Measurements from ENCODE around the gene SERINC3.
"Not testable (repeated sequence)": the region's sequence is repeated elsewhere in the genome, so short reads cannot be mapped to it uniquely, and the experiment has no call there.

SERINC3 gene

DNA sequence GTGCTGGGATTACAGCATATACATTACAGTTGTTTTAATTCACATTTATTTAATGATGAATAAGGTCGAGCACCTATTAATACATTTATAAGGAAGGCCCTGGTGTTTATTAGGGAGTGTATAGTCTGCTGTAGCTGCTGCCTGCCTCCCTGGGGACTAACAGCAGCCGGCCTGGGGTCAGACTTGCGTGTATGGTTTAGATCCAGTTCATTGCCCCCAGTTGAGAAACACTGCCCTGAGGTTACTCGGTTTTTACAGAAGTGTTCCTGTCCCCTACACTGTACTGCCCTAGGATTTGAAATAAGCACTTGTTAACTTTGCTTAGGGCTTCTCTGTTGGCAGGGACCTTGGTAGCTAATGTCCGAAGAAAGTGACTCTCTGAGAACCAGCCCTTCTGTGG lies 42.2 kb downstream of the SERINC3 start:
- no peak overlapping the region for H3K27ac Mint-ChIP-seq
- peaks cover 36% of the 10 kb centered on the region for H3K36me3 Mint-ChIP-seq (ENCODE audit: insufficient read depth)
- no peak for ATAC-seq (replicated peaks)
- H3K9me3 Mint-ChIP-seq: no peaks in the 10 kb centered on the region
- no peak for DNase-seq
- H3K27me3 Mint-ChIP-seq: no peaks in the 10 kb centered on the region
- H3K4me1 Mint-ChIP-seq (ENCODE audit: low read depth in 2 of 2): peaks cover 21 to 25% of the 10 kb centered on the region in 2 donors
- no peak overlapping the region for H3K4me3 Mint-ChIP-seq

DNA sequence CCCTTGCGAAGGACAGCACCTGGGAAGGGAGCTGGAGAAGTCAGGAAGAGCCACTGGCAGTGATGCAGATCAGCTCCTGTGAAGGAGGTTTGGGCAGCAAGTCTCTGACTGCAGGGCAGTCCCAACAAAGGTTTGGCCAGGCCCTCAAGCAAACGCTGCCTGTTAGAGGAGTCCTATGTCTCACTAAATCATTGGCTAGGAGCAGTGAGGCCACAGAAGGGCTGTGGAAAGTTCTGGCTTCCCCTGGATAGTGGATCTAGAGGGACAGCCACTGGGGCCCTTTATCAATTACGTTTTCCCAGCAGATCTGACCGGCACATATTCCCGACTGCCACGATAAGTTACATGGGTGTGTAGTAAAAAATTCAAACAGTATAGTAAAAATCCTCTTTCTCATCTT lies 43.7 kb downstream of the SERINC3 start:
- Mint-ChIP-seq H3K27ac (peak overlapping the region; percentile 35 to 58), H3K27me3 (no peaks in the 10 kb centered on the region), H3K4me1 (ENCODE audit: low read depth in 2 of 2) (peaks cover 21 to 25% of the 10 kb centered on the region in 2 donors), H3K36me3 (ENCODE audit: insufficient read depth) (peaks cover 30% of the 10 kb centered on the region), H3K4me3 (no peak overlapping the region), H3K9me3 (no peaks in the 10 kb centered on the region)
- ATAC-seq (replicated peaks) (no peak), DNase-seq (no peak)

DNA sequence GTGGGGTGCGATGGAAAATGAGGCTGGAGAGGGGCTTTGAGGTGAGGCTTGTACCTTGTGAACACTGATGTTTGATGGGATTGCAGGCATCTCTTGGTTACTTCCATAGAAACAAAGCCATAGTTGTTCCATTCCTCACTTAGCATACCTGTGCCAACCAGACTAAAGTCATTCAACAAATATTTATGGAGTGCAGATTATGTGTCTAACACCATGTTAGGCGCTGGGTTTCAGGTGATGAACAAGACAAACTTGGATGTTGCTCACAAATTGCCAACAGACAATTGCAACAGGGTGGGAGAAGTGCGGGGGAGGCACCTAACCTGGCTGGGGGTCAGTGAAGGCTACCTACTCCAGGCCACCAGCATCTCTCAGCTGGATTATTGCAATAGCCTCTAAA lies 44.7 kb downstream of the SERINC3 start:
- DNase-seq: no peak
- Mint-ChIP-seq H3K27ac (peak overlapping the region; percentile 98 to 99), H3K4me3 (peak overlapping the region in 1 of 2 donors; percentile 95)

DNA sequence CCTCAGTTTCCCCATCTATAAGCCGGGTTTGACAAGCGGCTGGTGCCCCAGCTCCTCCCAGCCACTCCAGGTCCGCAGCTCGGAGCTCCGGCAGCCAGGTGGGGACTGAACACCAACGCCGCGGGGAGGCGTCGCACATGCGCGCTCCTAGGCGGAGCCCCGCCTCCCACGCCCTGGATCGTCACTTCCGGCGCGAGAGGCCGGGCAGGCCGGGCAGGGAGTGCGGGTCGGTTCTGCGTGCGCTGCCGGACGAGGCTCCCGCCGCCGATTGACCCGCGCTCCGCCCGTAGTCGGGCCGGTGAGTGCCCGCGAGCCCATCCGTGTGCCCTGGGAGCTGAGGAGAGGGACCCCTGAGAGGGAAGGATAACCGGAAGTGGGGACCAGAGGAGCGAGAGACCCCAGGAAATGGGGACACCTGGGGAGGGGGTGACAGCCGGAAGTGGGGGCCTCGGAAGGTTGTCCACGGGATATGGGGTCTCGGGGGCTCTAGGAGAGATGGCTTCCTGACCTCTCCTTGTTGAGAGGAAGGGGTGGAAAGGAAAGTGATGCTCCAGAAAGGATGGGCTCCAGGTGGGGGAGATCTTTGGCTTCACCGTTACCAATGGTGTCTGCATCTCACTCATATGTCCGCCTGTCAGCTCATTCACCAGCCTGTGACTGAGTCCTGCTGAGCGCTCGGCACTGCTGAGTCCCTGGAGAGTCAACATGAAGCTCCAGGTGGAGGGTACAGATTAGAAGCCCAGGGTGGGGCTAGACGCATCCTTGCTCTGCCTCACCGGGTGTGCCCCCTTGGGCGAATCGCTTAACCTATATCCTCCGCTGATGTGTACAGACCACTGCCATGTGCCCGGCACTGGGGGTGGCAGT lies 45.9 kb downstream of the SERINC3 start, which contains the start of gene TTPAL:
TSS of gene TTPAL (plus strand) at position 181 of the 867 bp plus-strand sequence. CDS start 4,126 bp downstream, outside the sequence.
- no peaks in the 10 kb centered on the region for H3K9me3 Mint-ChIP-seq
- H3K4me1 Mint-ChIP-seq (ENCODE audit: low read depth in 2 of 2): peaks cover 21 to 25% of the 10 kb centered on the region in 2 donors
- ATAC-seq (replicated peaks): peak; percentile 98
- H3K27me3 Mint-ChIP-seq: peaks cover 0 to 2% of the 10 kb centered on the region in 2 donors
- H3K4me3 Mint-ChIP-seq: peak within 1 kb of the TSS; percentile 95
- peak; percentile 83 to 88 (median 86) for DNase-seq
- peaks cover 19% of the 10 kb centered on the region for H3K36me3 Mint-ChIP-seq (ENCODE audit: insufficient read depth)
- peak within 1 kb of the TSS; percentile 98 to 99 for H3K27ac Mint-ChIP-seq

More for the DNA sequence above, 44.7 kb downstream of the SERINC3 start:
- Mint-ChIP-seq H3K27me3 (no peaks in the 10 kb centered on the region), H3K36me3 (ENCODE audit: insufficient read depth) (peaks cover 26% of the 10 kb centered on the region), H3K9me3 (no peaks in the 10 kb centered on the region), H3K4me1 (ENCODE audit: low read depth in 2 of 2) (peaks cover 21 to 25% of the 10 kb centered on the region in 2 donors)
- ATAC-seq (replicated peaks): no peak

DNA sequence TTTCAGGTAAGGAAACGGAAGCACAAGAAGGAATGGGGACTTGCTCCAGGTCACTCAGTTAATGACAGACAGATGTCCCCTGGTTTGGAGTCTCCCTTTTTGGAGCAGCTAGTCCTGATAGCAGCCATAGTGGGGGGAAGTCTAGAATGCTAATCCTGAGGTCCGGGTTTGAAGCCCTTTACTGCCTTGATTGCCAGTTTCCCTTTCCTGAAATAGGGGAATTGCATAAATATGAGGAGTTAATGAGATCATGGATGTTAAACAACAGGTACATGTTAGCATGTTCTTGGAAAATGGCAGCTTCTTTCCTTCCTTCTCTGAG lies 46.5 kb downstream of the SERINC3 start:
- Mint-ChIP-seq H3K27ac (peak overlapping the region; percentile 98 to 99), H3K4me1 (ENCODE audit: low read depth in 2 of 2) (peaks cover 21 to 23% of the 10 kb centered on the region in 2 donors), H3K36me3 (ENCODE audit: insufficient read depth) (peaks cover 16% of the 10 kb centered on the region), H3K27me3 (peaks cover 0 to 8% of the 10 kb centered on the region in 2 donors), H3K4me3 (peak overlapping the region; percentile 95), H3K9me3 (no peaks in the 10 kb centered on the region)
- DNase-seq: no peak
- ATAC-seq (replicated peaks): no peak

DNA sequence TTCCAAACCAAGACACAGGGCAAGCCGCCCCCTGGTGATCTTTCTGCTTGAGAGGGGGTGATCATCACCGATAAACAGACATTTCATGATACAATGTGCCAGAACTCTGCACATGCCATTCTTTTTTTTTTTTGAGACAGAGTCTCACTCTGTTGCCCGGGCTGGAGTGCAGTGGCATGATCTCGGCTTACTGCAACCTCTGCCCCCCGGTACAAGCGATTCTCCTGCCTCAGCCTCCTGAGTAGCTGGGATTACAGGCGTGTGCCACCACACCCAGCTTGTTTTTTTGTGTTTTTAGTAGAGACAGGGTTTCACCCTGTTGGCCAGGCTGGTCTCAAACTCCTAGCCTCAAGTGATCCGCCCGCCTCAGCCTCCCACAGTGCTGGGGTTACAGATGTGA lies 49.6 kb downstream of the SERINC3 start:
- peaks cover 18 to 21% of the 10 kb centered on the region in 2 donors for H3K4me1 Mint-ChIP-seq (ENCODE audit: low read depth in 2 of 2)
- peaks cover 8 to 19% of the 10 kb centered on the region in 2 donors for H3K27me3 Mint-ChIP-seq
- ATAC-seq (replicated peaks); H3K9me3 Mint-ChIP-seq; H3K36me3 Mint-ChIP-seq (ENCODE audit: insufficient read depth); H3K27ac Mint-ChIP-seq; DNase-seq; H3K4me3 Mint-ChIP-seq: not testable (repeated sequence)

DNA sequence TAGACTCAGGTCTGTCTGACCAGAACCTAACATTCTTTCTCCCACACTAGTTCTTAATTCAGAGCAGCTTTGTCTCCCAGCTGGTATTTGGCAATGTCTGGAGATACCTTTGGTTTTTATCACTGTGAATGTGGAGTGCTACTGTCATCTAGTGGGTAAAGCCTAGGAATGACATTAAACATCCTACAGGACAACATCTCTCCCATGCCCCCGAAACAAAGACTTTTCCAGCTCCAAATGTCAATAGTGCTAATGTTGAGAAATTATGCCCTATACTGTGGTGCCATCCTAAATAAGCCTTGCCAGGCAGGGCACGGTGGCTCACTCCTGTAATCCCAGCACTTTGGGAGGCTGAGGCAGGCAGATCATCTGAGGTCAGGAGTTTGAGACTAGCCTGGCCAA lies 50.4 kb downstream of the SERINC3 start:
- H3K4me3 Mint-ChIP-seq: no peak overlapping the region

DNA sequence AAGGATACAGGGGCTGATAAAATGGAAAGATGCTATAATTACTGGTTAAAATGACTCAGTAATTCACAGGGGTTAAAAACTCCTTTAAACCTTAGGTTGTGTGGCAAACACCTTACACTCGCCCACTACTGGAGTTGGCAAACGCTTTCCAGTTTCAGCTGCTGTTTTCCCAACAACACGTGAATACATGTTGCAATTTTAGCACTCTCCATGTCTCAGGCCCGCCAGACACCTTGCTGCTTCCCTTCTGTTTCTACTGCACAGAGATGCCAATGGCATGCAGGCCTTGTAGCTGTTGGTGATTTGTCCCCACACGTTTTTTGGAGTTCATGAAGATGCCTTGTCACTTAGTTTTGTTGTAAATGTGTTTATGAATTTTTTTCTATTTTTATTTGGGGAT lies 51.5 kb downstream of the SERINC3 start:
- Mint-ChIP-seq H3K27me3 (peaks cover 8 to 32% of the 10 kb centered on the region in 2 donors), H3K36me3 (ENCODE audit: insufficient read depth) (no peaks in the 10 kb centered on the region)
- no peak for DNase-seq

More for the DNA sequence above, 50.4 kb downstream of the SERINC3 start:
- Mint-ChIP-seq H3K4me1 (ENCODE audit: low read depth in 2 of 2) (peaks cover 13 to 14% of the 10 kb centered on the region in 2 donors), H3K36me3 (ENCODE audit: insufficient read depth) (peaks cover 9% of the 10 kb centered on the region), H3K9me3 (no peaks in the 10 kb centered on the region), H3K27ac (no peak overlapping the region), H3K27me3 (peaks cover 8 to 27% of the 10 kb centered on the region in 2 donors)
- DNase-seq (no peak), ATAC-seq (replicated peaks) (no peak)

DNA sequence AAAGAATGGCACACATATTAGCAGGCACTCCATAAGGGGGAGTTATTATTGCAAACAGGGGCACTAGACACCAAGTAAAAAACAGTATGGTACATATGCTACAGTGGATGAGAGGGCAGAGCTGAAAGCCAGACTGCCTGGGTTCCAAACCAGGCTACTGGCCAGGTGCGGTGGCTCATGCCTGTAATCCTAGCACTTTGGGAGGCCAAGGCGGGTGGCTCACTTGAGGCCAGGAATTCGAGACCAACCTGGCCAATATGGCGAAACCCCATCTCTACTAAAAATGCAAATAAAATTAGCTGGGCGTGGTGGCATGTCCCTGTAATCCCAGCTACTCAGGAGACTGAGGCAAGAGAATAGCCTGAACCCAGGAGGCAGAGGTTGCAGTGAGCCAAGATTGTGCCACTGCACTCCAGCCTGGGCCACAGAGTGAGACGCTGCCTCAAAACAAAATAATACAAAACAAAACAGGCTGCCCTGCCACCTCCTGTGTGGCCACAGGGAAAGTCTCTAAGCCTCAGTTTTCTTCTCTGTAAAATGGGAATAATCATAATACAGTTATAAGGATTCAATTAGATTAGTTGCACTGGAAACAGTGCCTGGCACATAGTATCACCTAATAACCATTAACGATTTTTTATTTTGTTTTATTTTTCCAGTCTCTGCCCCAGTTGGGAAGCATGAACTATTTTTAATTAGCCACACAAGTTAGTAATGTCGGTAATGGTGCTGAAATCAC lies 53.7 kb downstream of the SERINC3 start:
- H3K27ac Mint-ChIP-seq: no peak overlapping the region
- H3K4me3 Mint-ChIP-seq: no peak overlapping the region
- H3K27me3 Mint-ChIP-seq: peaks cover 8 to 37% of the 10 kb centered on the region in 2 donors
- H3K36me3 Mint-ChIP-seq (ENCODE audit: insufficient read depth): no peaks in the 10 kb centered on the region
- no peaks in the 10 kb centered on the region for H3K9me3 Mint-ChIP-seq
- no peak for DNase-seq
- no peak for ATAC-seq (replicated peaks)
- H3K4me1 Mint-ChIP-seq (ENCODE audit: low read depth in 2 of 2): no peaks in the 10 kb centered on the region

More for the DNA sequence above, 51.5 kb downstream of the SERINC3 start:
- ATAC-seq (replicated peaks): no peak
- Mint-ChIP-seq H3K9me3 (no peaks in the 10 kb centered on the region), H3K4me1 (ENCODE audit: low read depth in 2 of 2) (peaks cover 5% of the 10 kb centered on the region in 2 donors), H3K27ac (no peak overlapping the region), H3K4me3 (no peak overlapping the region)

DNA sequence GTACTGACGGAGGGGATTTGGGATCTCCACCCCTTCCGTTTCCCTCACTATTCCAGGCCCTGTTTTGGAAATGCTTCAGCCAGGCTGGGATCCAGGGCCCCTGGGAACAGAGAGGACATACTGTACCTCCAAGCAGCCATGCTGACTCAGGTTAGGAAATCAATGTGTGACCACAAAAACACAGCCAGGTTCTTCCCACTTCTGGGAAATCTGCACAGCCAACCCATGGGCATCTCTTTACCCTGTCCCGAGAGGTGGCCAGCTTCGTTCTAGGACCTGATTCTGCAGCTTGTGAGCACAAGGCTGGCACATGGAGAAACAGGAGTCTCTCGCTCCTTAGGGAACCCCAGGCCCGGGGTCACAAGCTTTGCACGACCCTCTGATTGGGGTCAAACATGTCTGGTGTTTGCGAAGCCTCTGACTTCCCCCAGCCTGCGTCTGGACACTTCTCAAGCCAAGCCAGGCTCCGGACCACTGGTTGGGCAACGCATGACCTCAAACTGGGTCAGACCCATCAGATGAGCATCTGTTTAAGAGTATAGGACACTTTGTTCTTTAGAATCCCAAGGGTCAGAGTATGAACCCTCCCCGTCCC lies 54.5 kb downstream of the SERINC3 start:
- Mint-ChIP-seq H3K36me3 (ENCODE audit: insufficient read depth) (no peaks in the 10 kb centered on the region), H3K9me3 (no peaks in the 10 kb centered on the region), H3K27me3 (peaks cover 8 to 40% of the 10 kb centered on the region in 2 donors), H3K27ac (no peak overlapping the region), H3K4me1 (ENCODE audit: low read depth in 2 of 2) (no peaks in the 10 kb centered on the region), H3K4me3 (no peak overlapping the region)
- ATAC-seq (replicated peaks): no peak
- DNase-seq: no peak

DNA sequence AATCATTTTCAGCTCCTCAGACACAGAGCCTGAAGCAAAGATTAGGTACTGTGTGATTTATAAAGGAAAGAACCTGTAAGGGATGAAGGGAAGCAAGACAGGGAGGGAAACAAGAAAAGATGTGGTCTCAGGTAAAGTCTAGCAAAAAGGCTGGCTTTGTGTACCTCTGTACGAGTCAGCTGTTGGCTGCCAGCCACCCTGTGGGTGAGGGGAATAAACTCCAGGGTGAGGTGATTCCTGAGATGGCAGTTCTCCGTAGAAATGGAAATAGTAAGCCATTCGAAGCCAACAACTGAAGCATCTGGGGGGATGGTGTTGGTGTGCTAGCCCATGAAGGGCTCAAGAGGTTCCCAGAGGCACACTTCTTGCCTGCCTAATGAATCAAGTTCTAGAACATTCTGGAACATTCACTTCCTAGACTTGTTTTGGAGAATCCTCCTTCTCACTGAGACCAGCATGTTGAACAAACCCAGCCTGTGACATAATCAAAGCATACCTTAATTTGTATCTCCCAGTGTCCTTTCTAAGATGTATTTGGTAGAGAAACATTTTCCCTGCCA lies 56.8 kb downstream of the SERINC3 start:
- Mint-ChIP-seq H3K9me3 (no peaks in the 10 kb centered on the region), H3K27me3 (peaks cover 8 to 30% of the 10 kb centered on the region in 2 donors), H3K27ac (no peak overlapping the region), H3K4me1 (ENCODE audit: low read depth in 2 of 2) (no peaks in the 10 kb centered on the region), H3K36me3 (ENCODE audit: insufficient read depth) (no peaks in the 10 kb centered on the region), H3K4me3 (no peak overlapping the region)
- ATAC-seq (replicated peaks) (no peak), DNase-seq (no peak)

DNA sequence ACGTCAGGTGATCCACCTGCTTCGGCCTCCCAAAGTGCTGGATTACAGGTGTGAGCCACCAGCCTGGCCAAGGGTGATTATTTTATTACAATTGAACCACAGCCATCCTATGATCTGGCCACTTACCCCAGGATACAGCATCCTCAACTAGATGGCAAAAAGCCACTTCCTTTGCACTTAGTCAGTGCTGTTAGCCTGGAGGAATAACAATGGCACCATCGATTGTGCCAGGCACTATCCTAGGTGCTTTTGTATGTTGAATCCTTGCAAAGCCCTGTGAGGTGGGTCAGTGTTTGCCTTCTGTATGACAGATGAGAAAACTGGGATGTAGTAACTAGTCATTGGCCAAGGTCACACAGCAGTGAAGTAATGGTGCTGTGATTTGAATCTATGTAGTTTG lies 57.4 kb downstream of the SERINC3 start:
- H3K9me3 Mint-ChIP-seq: no peaks in the 10 kb centered on the region
- H3K27me3 Mint-ChIP-seq: peaks cover 8 to 30% of the 10 kb centered on the region in 2 donors
- no peaks in the 10 kb centered on the region for H3K4me1 Mint-ChIP-seq (ENCODE audit: low read depth in 2 of 2)
- no peak for ATAC-seq (replicated peaks)
- no peak overlapping the region for H3K4me3 Mint-ChIP-seq
- H3K36me3 Mint-ChIP-seq (ENCODE audit: insufficient read depth): no peaks in the 10 kb centered on the region
- no peak for DNase-seq
- H3K27ac Mint-ChIP-seq: no peak overlapping the region

DNA sequence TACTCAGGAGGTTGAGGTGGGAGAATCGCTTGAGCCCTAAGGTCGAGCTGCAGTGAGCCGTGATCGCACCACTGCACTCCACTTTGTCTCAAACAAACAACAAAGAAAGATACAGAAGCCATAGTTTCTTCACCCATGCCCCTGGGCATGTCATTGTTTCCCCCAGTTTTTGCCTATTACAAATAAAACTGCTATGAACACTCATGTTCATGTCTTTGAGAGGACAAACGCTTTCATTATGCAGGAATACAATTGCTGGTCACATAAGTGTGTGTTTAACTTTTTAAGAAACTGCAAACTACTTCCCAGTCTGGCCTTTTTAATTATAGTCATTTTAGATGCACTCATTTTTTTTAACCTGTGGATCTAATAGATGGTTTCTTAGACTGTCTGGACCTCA lies 58.4 kb downstream of the SERINC3 start:
- H3K27me3 Mint-ChIP-seq: peaks cover under 1 to 30% of the 10 kb centered on the region in 2 donors
- no peaks in the 10 kb centered on the region for H3K4me1 Mint-ChIP-seq (ENCODE audit: low read depth in 2 of 2)
- H3K4me3 Mint-ChIP-seq: no peak overlapping the region
- no peak for ATAC-seq (replicated peaks)
- H3K36me3 Mint-ChIP-seq (ENCODE audit: insufficient read depth): no peaks in the 10 kb centered on the region
- no peaks in the 10 kb centered on the region for H3K9me3 Mint-ChIP-seq
- H3K27ac Mint-ChIP-seq: no peak overlapping the region
- no peak for DNase-seq

Data from effector memory CD8-positive, alpha-beta T cell (primary cell).